GM21723 (cell line): ENCODE data around the gene GRIA1.

Experiments
- ATAC-seq: cut with Tn5 transposase; IDR thresholded peaks from one replicate; pipeline ENCODE4 v1.9.1; 2021; ENCODE audit warnings: mild to moderate bottlenecking, moderate library complexity; ENCODE audit not compliant: unreplicated experiment

GRIA1 gene

GRCh38 chr5:153496835-153497234 lies 6.4 kb downstream of the GRIA1 start:
- no peak for ATAC-seq

GRCh38 chr5:153498516-153498915 lies 8.0 kb downstream of the GRIA1 start:
- no peak for ATAC-seq

DNA sequence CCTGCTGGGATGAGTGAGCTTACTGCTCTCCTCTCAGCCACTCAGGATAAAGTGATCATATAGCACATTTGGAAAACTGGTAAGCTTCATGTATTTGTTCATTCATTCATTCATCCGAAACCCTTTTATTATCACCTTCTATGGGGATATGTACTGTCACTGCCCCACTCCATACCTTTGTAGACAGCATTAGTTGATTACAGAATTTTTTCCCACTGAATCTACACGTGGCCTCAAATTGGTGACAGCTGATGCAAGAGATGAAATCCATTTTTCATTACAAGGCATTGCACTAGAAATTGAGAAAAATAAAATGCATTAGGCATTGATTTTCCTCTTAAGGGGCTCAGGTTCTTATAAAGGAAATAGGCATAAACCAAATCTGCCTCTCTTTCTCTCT lies 9.7 kb downstream of the GRIA1 start:
- ATAC-seq = no peak

DNA sequence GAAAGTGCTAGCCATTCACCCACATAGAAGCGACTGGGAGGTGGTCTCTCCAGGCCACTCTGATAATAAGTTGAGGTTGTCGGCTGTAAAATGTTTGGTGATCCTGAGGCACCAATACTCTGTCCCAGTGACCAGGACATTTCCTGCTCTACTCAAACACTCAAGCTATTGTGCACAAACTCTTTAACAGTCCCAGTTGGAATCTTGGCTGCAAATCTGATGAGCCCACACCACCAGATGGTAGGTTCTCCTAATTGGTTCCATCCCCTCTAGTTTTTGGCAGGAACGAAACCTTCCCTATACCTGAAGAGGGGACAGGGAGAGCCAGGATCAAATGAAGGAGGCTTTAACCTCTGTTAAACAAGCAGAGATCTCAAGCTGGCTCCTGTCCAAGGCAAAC lies 14.3 kb downstream of the GRIA1 start:
- ATAC-seq = no peak

GRCh38 chr5:153508700-153509099 lies 18.2 kb downstream of the GRIA1 start:
- no peak for ATAC-seq

- ATAC-seq = no peak
These were observed 21.2 kb downstream of the GRIA1 start for GRCh38 chr5:153511622-153512021.

GRCh38 chr5:153513156-153513555 lies 22.7 kb downstream of the GRIA1 start:
- no peak for ATAC-seq

- ATAC-seq = no peak
These were observed 24.8 kb downstream of the GRIA1 start for GRCh38 chr5:153515301-153515700.

- ATAC-seq = no peak
These were observed 26.2 kb downstream of the GRIA1 start for GRCh38 chr5:153516504-153517240.

- ATAC-seq = no peak
These were observed 26.8 kb downstream of the GRIA1 start for GRCh38 chr5:153517241-153517611.

DNA sequence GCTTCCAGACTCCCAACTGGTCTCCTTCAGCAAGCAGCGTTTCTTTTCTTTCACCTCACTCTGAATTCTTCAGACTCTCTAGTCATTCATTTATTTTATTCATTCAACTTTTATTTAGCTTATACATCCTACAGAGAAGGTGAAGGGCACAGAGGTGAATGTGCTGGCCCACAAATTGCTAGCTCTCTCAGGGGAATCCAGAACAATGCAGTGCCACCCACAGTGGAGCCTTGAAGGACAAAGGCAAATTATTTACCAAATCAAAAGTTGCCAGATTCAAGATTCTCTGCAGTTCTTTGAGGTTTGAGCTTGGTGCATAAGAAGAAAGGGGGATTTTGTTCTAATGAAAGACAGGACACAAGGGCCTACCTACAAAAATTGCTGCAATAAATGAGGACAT lies 29.7 kb downstream of the GRIA1 start:
- no peak for ATAC-seq

DNA sequence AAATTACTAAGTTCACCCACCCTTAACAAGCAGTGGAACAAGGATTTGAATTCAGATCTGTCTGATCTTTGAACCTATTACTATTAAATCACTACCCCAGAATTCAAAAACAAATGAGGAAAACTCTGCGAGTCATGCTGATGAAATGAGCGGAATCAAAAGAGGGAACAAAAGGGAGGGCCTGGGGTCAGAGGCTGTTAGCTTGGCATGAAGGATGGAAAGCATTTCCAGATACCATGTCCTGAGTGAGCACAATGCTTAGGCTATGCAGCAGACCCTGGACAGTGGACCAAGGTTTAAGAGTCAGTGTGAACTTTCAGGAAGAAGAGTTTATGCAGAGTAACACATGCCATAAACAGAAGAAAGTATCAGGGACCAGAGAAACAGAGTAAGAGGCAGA lies 30.5 kb downstream of the GRIA1 start:
- ATAC-seq = no peak

DNA sequence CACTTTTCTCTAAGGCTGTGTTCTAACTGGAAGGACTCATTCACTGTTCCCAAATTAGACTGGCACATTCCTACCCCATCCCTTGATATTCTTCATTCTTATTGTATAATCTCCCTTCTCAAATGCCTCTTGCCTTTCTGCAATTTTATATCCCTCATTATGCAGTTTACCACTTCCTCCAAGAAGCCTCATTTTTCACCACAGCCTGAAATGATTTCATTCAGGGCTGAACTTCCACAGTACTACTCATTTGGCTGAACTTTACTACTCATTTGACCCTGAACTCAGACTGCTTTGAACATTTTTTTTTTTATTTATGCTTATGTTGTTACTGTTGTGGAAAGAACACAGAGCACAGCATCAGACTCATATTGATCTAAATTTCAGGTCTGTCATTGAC lies 32.7 kb downstream of the GRIA1 start:
- ATAC-seq = no peak

DNA sequence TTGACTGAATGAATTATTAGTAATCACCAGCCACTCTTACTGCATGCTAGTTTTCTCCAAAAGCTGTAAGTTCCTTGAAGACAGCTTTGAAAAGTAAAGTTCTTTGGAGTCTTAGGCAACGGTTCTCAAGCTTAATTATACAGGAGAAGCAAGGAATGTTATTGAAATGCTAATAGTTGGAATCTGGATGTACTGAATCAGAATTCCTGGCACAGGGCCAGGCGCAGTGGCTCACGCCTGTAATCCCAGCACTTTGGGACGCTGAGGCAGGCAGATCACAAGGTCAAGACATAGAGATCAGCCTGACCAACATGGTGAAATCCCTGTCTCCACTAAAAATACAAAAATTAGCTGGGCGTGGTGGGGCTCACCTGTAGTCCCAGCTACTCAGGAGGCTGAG lies 33.4 kb downstream of the GRIA1 start:
- ATAC-seq = no peak

DNA sequence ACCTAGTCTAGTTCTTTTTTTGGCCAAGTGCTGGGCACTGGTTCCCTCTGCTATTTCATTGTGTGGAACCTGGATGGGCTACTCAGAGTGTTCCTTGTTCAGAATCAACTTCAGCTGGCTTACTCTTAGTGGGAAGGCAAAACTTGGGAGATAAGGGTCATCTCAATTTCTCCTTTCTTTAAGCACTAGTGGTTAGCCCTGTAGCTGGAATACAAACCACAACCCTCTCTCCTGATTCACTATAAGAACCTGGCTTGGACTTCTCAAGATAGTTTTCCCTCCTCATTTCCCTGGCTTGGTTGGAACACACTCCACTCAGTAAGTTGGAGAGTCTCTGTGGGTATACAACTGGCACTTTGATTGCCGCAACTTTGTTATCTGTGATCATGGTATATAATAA lies 35.1 kb downstream of the GRIA1 start:
- no peak for ATAC-seq

DNA sequence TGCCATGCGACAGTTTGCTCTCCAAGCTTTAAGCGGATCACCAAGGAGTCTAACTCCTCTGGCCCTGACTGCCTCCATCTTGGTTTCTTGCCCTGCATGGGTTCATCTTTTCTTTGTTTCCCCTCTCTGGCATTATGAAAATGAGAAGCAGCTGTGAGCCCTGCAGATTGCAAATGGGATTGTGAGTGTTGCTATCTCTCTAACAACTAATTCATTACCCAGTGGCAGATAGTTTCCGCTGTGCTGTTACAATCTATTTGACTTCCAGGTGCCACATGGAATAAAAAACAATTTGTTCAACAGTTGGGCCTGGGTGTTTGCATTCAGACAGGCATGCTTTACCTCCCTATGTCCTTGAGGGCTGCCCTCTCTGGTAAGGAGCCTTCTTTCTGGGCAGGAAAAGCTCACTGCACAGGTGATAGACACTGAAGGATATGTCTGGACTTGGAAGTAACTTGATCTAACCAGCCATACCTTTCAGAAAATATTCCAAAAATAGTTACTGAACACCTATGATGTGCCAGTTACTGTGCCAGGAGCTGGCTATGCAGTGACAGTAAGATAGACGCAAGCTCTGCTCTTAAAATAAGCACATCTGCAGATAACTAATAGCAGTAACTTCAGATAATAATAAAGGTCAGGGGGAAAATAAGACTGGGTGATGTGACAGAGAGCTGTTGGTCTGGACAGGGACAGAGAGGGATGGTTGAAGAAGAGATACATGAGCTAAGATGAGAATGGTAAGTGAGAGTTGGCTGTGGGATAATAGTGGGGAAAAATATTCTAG lies 40.1 kb downstream of the GRIA1 start:
- no peak for ATAC-seq

GRCh38 chr5:153533546-153533945 lies 43.1 kb downstream of the GRIA1 start:
- no peak for ATAC-seq

DNA sequence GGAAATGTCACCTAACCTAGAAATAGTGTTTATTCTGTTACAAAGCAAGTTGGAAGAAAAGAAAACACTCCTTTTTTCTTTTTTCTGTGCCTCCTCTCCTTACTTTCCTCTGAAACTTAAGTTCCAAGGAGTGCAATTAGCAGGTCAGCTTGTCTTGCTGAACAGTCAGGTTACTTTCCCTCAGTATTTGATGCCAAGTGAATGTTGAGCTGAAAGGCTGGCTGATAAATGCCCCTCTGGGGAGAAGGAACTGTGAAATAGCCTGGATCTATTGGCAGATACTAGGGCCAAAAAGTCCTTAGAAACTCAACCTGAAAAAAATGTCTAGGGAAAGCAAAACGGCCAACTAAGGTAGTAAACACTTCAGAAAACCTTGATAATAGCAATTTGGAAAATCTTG lies 43.6 kb downstream of the GRIA1 start:
- ATAC-seq = no peak

GRCh38 chr5:153537207-153537606 lies 46.7 kb downstream of the GRIA1 start:
- no peak for ATAC-seq

DNA sequence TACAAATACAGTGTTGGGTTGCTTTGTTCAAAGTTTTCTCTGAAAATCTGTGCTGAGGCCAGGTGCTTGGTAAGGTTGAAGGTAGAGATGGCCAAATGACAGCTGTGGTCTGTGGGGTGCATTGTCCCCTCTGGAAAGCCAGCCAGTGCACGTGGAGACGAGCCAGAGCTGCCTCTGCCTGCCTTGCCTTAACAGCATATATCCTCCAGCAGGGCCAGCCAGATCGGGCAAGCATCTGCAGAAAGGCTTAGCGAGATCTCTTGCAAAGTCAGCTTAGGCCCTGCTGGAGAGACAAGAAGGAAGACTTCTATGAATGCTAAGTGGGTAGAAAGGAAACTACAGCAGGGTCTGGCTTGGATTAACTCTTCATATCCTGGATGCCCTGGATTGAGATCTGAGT lies 49.5 kb downstream of the GRIA1 start:
- ATAC-seq = no peak

DNA sequence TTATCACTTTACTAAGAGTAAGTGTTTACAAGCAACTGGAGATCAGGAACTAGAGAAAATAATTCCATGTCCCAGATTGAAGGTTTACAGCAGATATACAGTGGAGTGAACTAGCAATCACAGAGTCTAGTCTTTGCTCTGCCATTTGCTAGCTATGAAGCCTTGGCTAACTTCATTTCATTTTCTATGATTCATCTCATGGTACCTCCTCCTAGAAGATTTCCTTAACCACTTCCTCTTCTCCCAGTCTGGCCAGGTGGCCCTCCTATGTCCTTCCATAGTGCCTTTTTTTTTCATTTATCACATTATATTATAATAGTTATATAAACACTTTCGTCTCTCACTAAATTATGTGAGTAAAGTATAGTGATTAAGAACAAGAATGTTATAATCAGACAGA lies 52.1 kb downstream of the GRIA1 start:
- ATAC-seq = no peak

GRCh38 chr5:153543288-153543687 lies 52.8 kb downstream of the GRIA1 start:
- no peak for ATAC-seq
